Naive thymus-derived CD4-positive, alpha-beta T cell (primary cell): ENCODE data around the gene HTR6. TPM values are rescaled to one million over a fixed set of nuclear protein-coding genes. Genes with fewer than 3 reads are reported as not detected.

Experiments
- ATAC-seq: fragments of 150-1000 bp; cut with Tn5 transposase; 2 replicates; pipeline ENCODE4 v1.10.0; 2021; ENCODE audit warnings: mild to moderate bottlenecking, moderate library complexity
- CTCF ChIA-PET: fragments of 350-600 bp; sonication (Branson Sonifier 250); formaldehyde crosslinking; loops from one replicate; lab custom pipeline; 2021; ENCODE audit warnings: antibody characterized with exemption; lab: Charles Lee
- POLR2A ChIA-PET: fragments of 350-600 bp; sonication (Branson Sonifier 250); formaldehyde crosslinking; loops from one replicate; lab custom pipeline; 2021; ENCODE audit warnings: antibody characterized with exemption, inconsistent platforms; lab: Charles Lee
- DNase-seq, 9 donors: peaks; one replicate each; pipeline versions ENCODE4 v3.0.0 to v3.0.0-alpha.2; 2020 to 2022; ENCODE audit warnings: mixed read lengths in 1 of 9
- H3K27ac ChIP-seq: one replicate; pipeline ENCODE4 v1.7.0; 2013; ENCODE audit warnings: mild to moderate bottlenecking, low read depth, low read length, moderate library complexity
- H3K27me3 ChIP-seq, 2 donors: one replicate each; pipeline ENCODE4 v1.7.0; 2013; ENCODE audit warnings: low read length in 2 of 2, mild to moderate bottlenecking in 2 of 2, moderate library complexity in 2 of 2; ENCODE audit not compliant: control insufficient read depth in 2 of 2, insufficient read depth in 2 of 2
- H3K36me3 ChIP-seq, 3 experiments: 1 replicate in 2 of 3; 2 replicates in 1 of 3; pipeline ENCODE4 v1.7.0; 2013; ENCODE audit warnings: low read length in 3 of 3, mild to moderate bottlenecking in 3 of 3, moderate library complexity in 1 of 3; ENCODE audit not compliant: insufficient read depth in 3 of 3, control insufficient read depth in 2 of 3
- H3K4me1 ChIP-seq, 2 donors: one replicate each; pipeline ENCODE4 v1.7.0; 2013; ENCODE audit warnings: low read length in 2 of 2, mild to moderate bottlenecking in 2 of 2, moderate library complexity in 1 of 2; ENCODE audit not compliant: control insufficient read depth in 2 of 2, insufficient read depth in 2 of 2
- H3K4me3 ChIP-seq: 2 replicates; pipeline ENCODE4 v1.7.0; 2013; ENCODE audit warnings: mild to moderate bottlenecking, low read length
- H3K9me3 ChIP-seq, 3 experiments: 1 replicate in 2 of 3; 2 replicates in 1 of 3; pipeline ENCODE4 v1.7.0; 2013; ENCODE audit warnings: low read length in 3 of 3; ENCODE audit not compliant: control insufficient read depth in 2 of 3
- H3K27ac Mint-ChIP-seq, 9 donors: one replicate each; pipeline ENCODE4 v1.8.0; 2020 to 2022; ENCODE audit warnings: mixed read lengths in 9 of 9, mild to moderate bottlenecking in 8 of 9, moderate library complexity in 5 of 9, inconsistent platforms in 2 of 9
- H3K27me3 Mint-ChIP-seq, 5 donors: one replicate each; pipeline ENCODE4 v1.8.0; 2021 to 2022; ENCODE audit warnings: mixed read lengths in 5 of 5, mild to moderate bottlenecking in 1 of 5
- H3K36me3 Mint-ChIP-seq, 5 donors: one replicate each; pipeline ENCODE4 v1.8.0; 2020 to 2022; ENCODE audit warnings: mixed read lengths in 5 of 5, mild to moderate bottlenecking in 3 of 5, inconsistent platforms in 1 of 5
- H3K4me1 Mint-ChIP-seq, 7 donors: one replicate each; pipeline ENCODE4 v1.8.0; 2020 to 2022; ENCODE audit warnings: mixed read lengths in 7 of 7, mild to moderate bottlenecking in 3 of 7, inconsistent platforms in 1 of 7
- H3K4me3 Mint-ChIP-seq, 10 donors: one replicate each; pipeline ENCODE4 v1.8.0; 2020 to 2022; ENCODE audit warnings: mild to moderate bottlenecking in 10 of 10, mixed read lengths in 10 of 10, moderate library complexity in 6 of 10, inconsistent platforms in 2 of 10
- H3K9me3 Mint-ChIP-seq, 11 donors: one replicate each; pipeline ENCODE4 v1.8.0; 2020 to 2022; ENCODE audit warnings: mixed read lengths in 11 of 11, mild to moderate bottlenecking in 4 of 11, inconsistent platforms in 1 of 11, moderate library complexity in 1 of 11
- intact Hi-C, 2 donors: fragments of 100-400 bp; cut with micrococcal nuclease; formaldehyde crosslinking; loops; one replicate each; pipeline ENCODE4 v1.15.1; 2023
- polyA plus RNA-seq, 2 donors: library from polyadenylated mRNA; unstranded; fragments of 300-500 nt; fragmentation: Illumina TruSeq; gene quantifications; one replicate each; pipeline ENCODE4 v1.2.3, GENCODE V29; 2021
- total RNA-seq, 6 experiments: library from RNA in 5 of 6; stranded (reverse) in 5 of 6; gene quantifications; 1 replicate in 5 of 6; 2 replicates in 1 of 6; pipeline ENCODE4 v1.2.3 and lab custom pipeline; 2021 to 2026

Gene HTR6
- total and polyA plus RNA-seq, 7 experiments from 2014 or later, result 0.13 to 0.92 (median 0.47) TPM; not detected in 3

GRCh38 chr1:19665186-19665495 lies 466 bp downstream of the HTR6 start:
- no peaks in the 10 kb centered on the region for H3K36me3 ChIP-seq
- intact Hi-C loops, result no loop called here
- H3K27me3 ChIP-seq, result no peaks in the 10 kb centered on the region
- ChIA-PET POLR2A (no interaction called here), CTCF (no interaction called here)
- peak overlapping the region; percentile 30 for H3K4me3 ChIP-seq
- peaks cover 7 to 15% of the 10 kb centered on the region in 2 donors for H3K4me1 ChIP-seq
- Mint-ChIP-seq H3K9me3 (peaks cover 0 to 2% (median 0%) of the 10 kb centered on the region in 11 donors), H3K36me3 (peaks cover 0 to 2% (median 0%) of the 10 kb centered on the region in 5 donors), H3K27ac (peak overlapping the region in 1 of 9 donors; percentile 19), H3K27me3 (peaks cover 0 to 62% (median 38%) of the 10 kb centered on the region in 5 donors), H3K4me3 (peak overlapping the region; percentile 56 to 88 (median 74)), H3K4me1 (peaks cover 8 to 45% (median 31%) of the 10 kb centered on the region in 7 donors)
- no peak for ATAC-seq
- no peaks in the 10 kb centered on the region for H3K9me3 ChIP-seq
- no peak for DNase-seq
- H3K27ac ChIP-seq, result no peak overlapping the region

DNA sequence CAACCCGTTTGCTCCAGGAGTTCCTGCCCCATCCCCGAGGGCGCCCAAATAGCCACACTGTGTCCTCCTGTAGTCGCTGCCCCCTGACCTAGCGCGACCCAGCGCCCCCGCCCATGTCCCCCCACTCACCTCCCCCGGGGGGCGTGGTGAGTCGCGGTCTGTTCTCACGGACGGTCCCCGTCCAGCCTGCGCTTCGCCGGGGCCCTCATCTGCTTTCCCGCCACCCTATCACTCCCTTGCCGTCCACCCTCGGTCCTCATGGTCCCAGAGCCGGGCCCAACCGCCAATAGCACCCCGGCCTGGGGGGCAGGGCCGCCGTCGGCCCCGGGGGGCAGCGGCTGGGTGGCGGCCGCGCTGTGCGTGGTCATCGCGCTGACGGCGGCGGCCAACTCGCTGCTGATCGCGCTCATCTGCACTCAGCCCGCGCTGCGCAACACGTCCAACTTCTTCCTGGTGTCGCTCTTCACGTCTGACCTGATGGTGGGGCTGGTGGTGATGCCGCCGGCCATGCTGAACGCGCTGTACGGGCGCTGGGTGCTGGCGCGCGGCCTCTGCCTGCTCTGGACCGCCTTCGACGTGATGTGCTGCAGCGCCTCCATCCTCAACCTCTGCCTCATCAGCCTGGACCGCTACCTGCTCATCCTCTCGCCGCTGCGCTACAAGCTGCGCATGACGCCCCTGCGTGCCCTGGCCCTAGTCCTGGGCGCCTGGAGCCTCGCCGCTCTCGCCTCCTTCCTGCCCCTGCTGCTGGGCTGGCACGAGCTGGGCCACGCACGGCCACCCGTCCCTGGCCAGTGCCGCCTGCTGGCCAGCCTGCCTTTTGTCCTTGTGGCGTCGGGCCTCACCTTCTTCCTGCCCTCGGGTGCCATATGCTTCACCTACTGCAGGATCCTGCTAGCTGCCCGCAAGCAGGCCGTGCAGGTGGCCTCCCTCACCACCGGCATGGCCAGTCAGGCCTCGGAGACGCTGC lies 1.1 kb downstream of the HTR6 start:
- Mint-ChIP-seq H3K4me1 (peaks cover 8 to 47% (median 31%) of the 10 kb centered on the region in 7 donors), H3K9me3 (peaks cover 0 to 2% (median 0%) of the 10 kb centered on the region in 11 donors), H3K27me3 (peaks cover 0 to 63% (median 38%) of the 10 kb centered on the region in 5 donors), H3K4me3 (peak overlapping the region; percentile 64 to 88 (median 82)), H3K27ac (peak overlapping the region in 5 of 9 donors; percentile 19 to 80 (median 53)), H3K36me3 (peaks cover 0 to 3% (median 0%) of the 10 kb centered on the region in 5 donors)
- H3K36me3 ChIP-seq, result no peaks in the 10 kb centered on the region
- ChIA-PET POLR2A (interaction anchor here (0.8 kb wide), 1 partner anchor 38 kb away, joined by 4 read pairs; no protein-coding TSS in a partner anchor), CTCF (no interaction called here)
- H3K4me1 ChIP-seq, result peaks cover 7 to 15% of the 10 kb centered on the region in 2 donors
- no peak for ATAC-seq
- H3K27ac ChIP-seq, result no peak overlapping the region
- H3K9me3 ChIP-seq, result no peaks in the 10 kb centered on the region
- H3K4me3 ChIP-seq, result peak overlapping the region; percentile 30
- intact Hi-C loops, result no loop called here
- no peak for DNase-seq
- H3K27me3 ChIP-seq, result no peaks in the 10 kb centered on the region

DNA sequence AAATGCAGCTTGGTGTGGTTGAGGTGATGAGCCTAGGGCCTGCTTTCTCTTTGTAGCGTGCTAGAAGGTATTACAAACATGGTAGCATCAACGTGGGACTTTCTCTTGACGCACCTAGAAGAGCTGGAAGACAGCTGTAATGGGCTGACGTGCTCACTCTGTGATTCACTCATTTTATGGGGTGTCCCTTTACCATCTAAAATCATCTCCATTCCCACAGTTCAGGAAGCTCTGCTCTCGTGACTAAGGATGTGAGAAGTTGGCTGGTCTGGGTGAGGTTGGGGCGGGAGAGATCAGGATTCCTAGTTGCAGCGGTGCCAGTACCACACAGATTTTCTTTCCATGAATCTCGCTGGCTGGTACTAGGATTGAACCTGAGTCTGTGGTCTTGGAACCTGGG lies 4.2 kb downstream of the HTR6 start:
- no peak for ATAC-seq
- POLR2A ChIA-PET, result interaction anchor here (0.6 to 1.5 kb wide), 4 partner anchors 9 to 60 kb away, joined by 3 to 4 read pairs (median 3); no protein-coding TSS in a partner anchor

GRCh38 chr1:19670787-19671186 lies 6.1 kb downstream of the HTR6 start:
- H3K9me3 Mint-ChIP-seq, result peaks cover 0 to 2% (median 0%) of the 10 kb centered on the region in 11 donors
- H3K27ac Mint-ChIP-seq, result no peak overlapping the region
- peaks cover 0 to 3% (median 0%) of the 10 kb centered on the region in 5 donors for H3K36me3 Mint-ChIP-seq
- POLR2A ChIA-PET, result no interaction called here
- intact Hi-C loops, result no loop called here
- Histone ChIP-seq H3K27ac (no peak overlapping the region), H3K27me3 (no peaks in the 10 kb centered on the region), H3K36me3 (no peaks in the 10 kb centered on the region), H3K4me3 (no peak overlapping the region), H3K4me1 (no peaks in the 10 kb centered on the region), H3K9me3 (no peaks in the 10 kb centered on the region)
- ATAC-seq (no peak), DNase-seq (no peak)
- CTCF ChIA-PET, result no interaction called here
- H3K27me3 Mint-ChIP-seq, result peaks cover 0 to 49% (median 28%) of the 10 kb centered on the region in 5 donors
- H3K4me1 Mint-ChIP-seq, result peaks cover 3 to 25% (median 13%) of the 10 kb centered on the region in 7 donors
- H3K4me3 Mint-ChIP-seq, result no peak overlapping the region

More for the DNA sequence above, 4.2 kb downstream of the HTR6 start:
- H3K4me1 ChIP-seq, result peaks cover 6 to 7% of the 10 kb centered on the region in 2 donors
- H3K36me3 Mint-ChIP-seq, result peaks cover 0 to 3% (median 0%) of the 10 kb centered on the region in 5 donors
- peaks cover 0 to 58% (median 34%) of the 10 kb centered on the region in 5 donors for H3K27me3 Mint-ChIP-seq
- peaks cover 0 to 2% (median 0%) of the 10 kb centered on the region in 11 donors for H3K9me3 Mint-ChIP-seq
- peaks cover 6 to 31% (median 19%) of the 10 kb centered on the region in 7 donors for H3K4me1 Mint-ChIP-seq
- H3K4me3 ChIP-seq, result no peak overlapping the region
- CTCF ChIA-PET, result interaction anchor here (0.6 to 1.8 kb wide), 5 partner anchors 9 to 82 kb away, joined by 3 to 8 read pairs (median 4); no protein-coding TSS in a partner anchor
- H3K36me3 ChIP-seq, result no peaks in the 10 kb centered on the region
- H3K27ac ChIP-seq, result no peak overlapping the region
- H3K27ac Mint-ChIP-seq, result peak overlapping the region in 3 of 9 donors; percentile 9 to 53 (median 50)
- DNase-seq, result no peak
- no peaks in the 10 kb centered on the region for H3K27me3 ChIP-seq
- intact Hi-C loops, result no loop called here
- H3K4me3 Mint-ChIP-seq, result no peak overlapping the region
- H3K9me3 ChIP-seq, result no peaks in the 10 kb centered on the region

DNA sequence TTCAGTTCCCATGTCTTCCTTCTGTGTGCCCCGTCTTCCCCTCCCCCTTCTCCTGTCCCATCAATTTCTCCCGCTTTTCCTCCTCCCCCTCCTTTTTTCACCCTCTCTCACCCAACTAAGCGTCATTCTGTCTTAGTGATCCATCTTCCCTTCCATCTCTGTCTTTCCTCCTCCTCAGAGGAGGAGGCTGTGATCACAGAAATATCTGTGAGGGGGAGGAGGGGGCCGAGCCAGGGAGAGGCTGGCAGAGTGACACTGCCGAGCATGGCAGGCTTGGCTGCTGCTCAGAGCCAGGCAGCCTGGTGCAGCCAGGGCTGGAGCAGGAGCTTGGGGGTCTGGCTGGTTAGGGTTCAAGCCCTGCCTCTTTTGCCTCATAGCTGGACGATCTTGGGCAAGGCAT lies 7.6 kb downstream of the HTR6 start:
- peaks cover 0 to 35% (median 14%) of the 10 kb centered on the region in 5 donors for H3K27me3 Mint-ChIP-seq
- intact Hi-C loops, result no loop called here

DNA sequence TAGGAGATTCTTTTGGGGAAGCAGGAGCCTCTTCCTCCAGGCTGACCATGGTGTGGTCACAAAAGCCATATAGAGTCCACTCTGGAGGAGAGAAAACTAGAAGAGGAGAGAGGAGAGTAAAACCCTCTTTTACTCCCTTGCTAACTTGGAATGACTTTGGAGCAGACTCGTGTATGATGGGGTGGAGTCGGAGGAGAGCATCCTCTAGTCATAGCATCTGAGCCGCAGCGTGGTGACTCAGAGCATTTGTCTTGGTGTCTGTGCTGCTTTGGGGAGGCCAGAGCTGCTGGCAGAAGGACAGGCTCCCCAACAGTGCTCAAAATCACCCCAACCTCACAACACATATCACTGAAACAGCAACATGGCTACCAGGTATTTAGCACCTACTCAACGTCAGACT lies 11.1 kb downstream of the HTR6 start:
- H3K4me3 Mint-ChIP-seq, result no peak overlapping the region
- no peak overlapping the region for H3K4me3 ChIP-seq
- H3K27ac Mint-ChIP-seq, result no peak overlapping the region
- H3K27ac ChIP-seq, result no peak overlapping the region
- POLR2A ChIA-PET, result no interaction called here
- no peaks in the 10 kb centered on the region for H3K27me3 ChIP-seq
- no peaks in the 10 kb centered on the region for H3K36me3 Mint-ChIP-seq
- H3K9me3 ChIP-seq, result no peaks in the 10 kb centered on the region
- intact Hi-C loops, result no loop called here
- DNase-seq, result no peak
- CTCF ChIA-PET, result interaction anchor here (1.8 kb wide), 1 partner anchor 13 kb away, joined by 5 read pairs; no protein-coding TSS in a partner anchor
- H3K9me3 Mint-ChIP-seq, result no peaks in the 10 kb centered on the region
- peaks cover 0 to 14% (median 8%) of the 10 kb centered on the region in 5 donors for H3K27me3 Mint-ChIP-seq
- ATAC-seq, result no peak
- peaks cover 0 to 6% (median 0%) of the 10 kb centered on the region in 7 donors for H3K4me1 Mint-ChIP-seq
- H3K36me3 ChIP-seq, result peaks cover 0 to 9% (median 0%) of the 10 kb centered on the region in 3 experiments
- H3K4me1 ChIP-seq, result no peaks in the 10 kb centered on the region

More for the DNA sequence above, 7.6 kb downstream of the HTR6 start:
- no peak for DNase-seq
- Mint-ChIP-seq H3K4me1 (peaks cover 0 to 14% (median 1%) of the 10 kb centered on the region in 7 donors), H3K36me3 (peaks cover 0 to 3% (median 0%) of the 10 kb centered on the region in 5 donors), H3K9me3 (peaks cover 0 to 2% (median 0%) of the 10 kb centered on the region in 11 donors), H3K27ac (no peak overlapping the region), H3K4me3 (no peak overlapping the region)
- Histone ChIP-seq H3K9me3 (no peaks in the 10 kb centered on the region), H3K27me3 (no peaks in the 10 kb centered on the region), H3K4me3 (no peak overlapping the region), H3K27ac (no peak overlapping the region), H3K4me1 (no peaks in the 10 kb centered on the region), H3K36me3 (no peaks in the 10 kb centered on the region)
- CTCF ChIA-PET, result no interaction called here
- POLR2A ChIA-PET, result no interaction called here
- ATAC-seq, result no peak
